Measurements from ENCODE around the gene NRXN3. TPM values are rescaled to one million over a fixed set of nuclear protein-coding genes. Genes with fewer than 3 reads are reported as not detected.

Gene NRXN3
- total RNA-seq, 1 experiment from 2014 or later, result 1.1 TPM

DNA sequence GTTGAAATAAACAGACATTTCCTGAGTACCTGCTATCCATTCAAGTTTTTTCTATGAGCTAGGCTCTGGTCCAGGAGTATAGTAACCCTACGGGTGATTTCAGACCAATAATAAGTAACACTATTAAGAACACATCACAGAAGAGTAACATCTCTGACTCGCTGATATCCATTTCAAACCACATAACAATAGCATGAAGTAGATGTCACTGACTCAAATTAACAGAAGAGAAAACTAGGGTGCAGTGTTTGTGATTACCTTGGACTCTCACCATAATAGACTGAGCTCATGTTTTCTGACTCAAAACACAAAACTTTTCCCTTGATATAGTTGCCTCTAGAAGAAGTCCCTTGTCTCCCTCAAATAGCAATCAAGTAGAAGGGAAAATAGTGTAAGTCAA lies 1618.2 kb downstream of the NRXN3 start:
- Histone ChIP-seq H3K9ac (ENCODE audit: low read length) (no peak overlapping the region), H3K4me2 (ENCODE audit: low read length) (no peak overlapping the region), H4K20me1 (ENCODE audit: low read length) (no peaks in the 10 kb centered on the region), H3K27me3 (ENCODE audit: low read length) (no peaks in the 10 kb centered on the region), H3K27ac (ENCODE audit: low read length) (no peak overlapping the region), H3K4me3 (ENCODE audit: low read length) (no peak overlapping the region), H3K4me1 (ENCODE audit: insufficient read depth, low read length) (no peaks in the 10 kb centered on the region), H3K9me2 (replicated peaks; ENCODE audit: low read length) (no peaks in the 10 kb centered on the region), H3K79me2 (ENCODE audit: low read length) (no peaks in the 10 kb centered on the region), H3K36me3 (ENCODE audit: low read depth, low read length) (no peaks in the 10 kb centered on the region), H2AFZ (ENCODE audit: low read length) (no peak overlapping the region), H3F3A (ENCODE audit: low read length, unreplicated experiment) (no peaks in the 10 kb centered on the region), H3K9me3 (ENCODE audit: low read length) (peaks cover 5% of the 10 kb centered on the region; the same call in 1 of the 2 replicates)
- CTCF ChIA-PET, result no interaction called here
- no peak for DNase-seq
- no peak for ATAC-seq
- no peak for TF ChIP-seq EZH2phosphoT487 (IDR thresholded peaks at IDR 0.05; ENCODE audit: borderline replicate concordance, low read length)
- TF ChIP-seq, protein P1, sequence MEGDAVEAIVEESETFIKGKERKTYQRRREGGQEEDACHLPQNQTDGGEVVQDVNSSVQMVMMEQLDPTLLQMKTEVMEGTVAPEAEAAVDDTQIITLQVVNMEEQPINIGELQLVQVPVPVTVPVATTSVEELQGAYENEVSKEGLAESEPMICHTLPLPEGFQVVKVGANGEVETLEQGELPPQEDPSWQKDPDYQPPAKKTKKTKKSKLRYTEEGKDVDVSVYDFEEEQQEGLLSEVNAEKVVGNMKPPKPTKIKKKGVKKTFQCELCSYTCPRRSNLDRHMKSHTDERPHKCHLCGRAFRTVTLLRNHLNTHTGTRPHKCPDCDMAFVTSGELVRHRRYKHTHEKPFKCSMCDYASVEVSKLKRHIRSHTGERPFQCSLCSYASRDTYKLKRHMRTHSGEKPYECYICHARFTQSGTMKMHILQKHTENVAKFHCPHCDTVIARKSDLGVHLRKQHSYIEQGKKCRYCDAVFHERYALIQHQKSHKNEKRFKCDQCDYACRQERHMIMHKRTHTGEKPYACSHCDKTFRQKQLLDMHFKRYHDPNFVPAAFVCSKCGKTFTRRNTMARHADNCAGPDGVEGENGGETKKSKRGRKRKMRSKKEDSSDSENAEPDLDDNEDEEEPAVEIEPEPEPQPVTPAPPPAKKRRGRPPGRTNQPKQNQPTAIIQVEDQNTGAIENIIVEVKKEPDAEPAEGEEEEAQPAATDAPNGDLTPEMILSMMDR (conservative IDR thresholded peaks at IDR 0.05; ENCODE audit: low read depth, low read length), result no peak
- no peak for TF ChIP-seq EZH2 (IDR thresholded peaks at IDR 0.05; ENCODE audit: low read length, unreplicated experiment)
- POLR2A ChIA-PET (ENCODE audit: unreplicated experiment), result no interaction called here
- BruUV-seq (replicated peaks), result no TSS peak
- intact Hi-C loops (cut with micrococcal nuclease), result no loop called here

GRCh38 chr14:79791055-79791732 lies 1621.0 kb downstream of the NRXN3 start:
- ChIA-PET POLR2A (ENCODE audit: unreplicated experiment) (no interaction called here), CTCF (no interaction called here)

GRCh38 chr14:79802093-79802492 lies 1631.9 kb downstream of the NRXN3 start:
- ChIA-PET CTCF (no interaction called here), POLR2A (ENCODE audit: unreplicated experiment) (no interaction called here)
- H3K4me2 ChIP-seq (ENCODE audit: low read length), result no peak overlapping the region
- no peaks in the 10 kb centered on the region for H4K20me1 ChIP-seq (ENCODE audit: low read length)
- H3K27ac ChIP-seq (ENCODE audit: low read length), result no peak overlapping the region
- no peaks in the 10 kb centered on the region for H3F3A ChIP-seq (ENCODE audit: low read length, unreplicated experiment)
- H3K9me2 ChIP-seq (replicated peaks; ENCODE audit: low read length), result no peaks in the 10 kb centered on the region
- H2AFZ ChIP-seq (ENCODE audit: low read length), result no peak overlapping the region
- H3K79me2 ChIP-seq (ENCODE audit: low read length), result no peaks in the 10 kb centered on the region
- H3K4me1 ChIP-seq (ENCODE audit: insufficient read depth, low read length), result no peaks in the 10 kb centered on the region
- no peaks in the 10 kb centered on the region for H3K9me3 ChIP-seq (ENCODE audit: low read length)
- intact Hi-C loops (cut with micrococcal nuclease), result no loop called here
- no peak for TF ChIP-seq EZH2phosphoT487 (IDR thresholded peaks at IDR 0.05; ENCODE audit: borderline replicate concordance, low read length)
- TF ChIP-seq, protein P1 (conservative IDR thresholded peaks at IDR 0.05; ENCODE audit: low read depth, low read length), result no peak
- TF ChIP-seq EZH2 (IDR thresholded peaks at IDR 0.05; ENCODE audit: low read length, unreplicated experiment), result no peak
- no peaks in the 10 kb centered on the region for H3K27me3 ChIP-seq (ENCODE audit: low read length)
- no peak for ATAC-seq
- H3K36me3 ChIP-seq (ENCODE audit: low read depth, low read length), result no peaks in the 10 kb centered on the region
- no peak for DNase-seq
- BruUV-seq (replicated peaks), result no TSS peak
- H3K9ac ChIP-seq (ENCODE audit: low read length), result no peak overlapping the region
- H3K4me3 ChIP-seq (ENCODE audit: low read length), result no peak overlapping the region

More at GRCh38 chr14:79791055-79791732, 1621.0 kb downstream of the NRXN3 start:
- no peak overlapping the region for H2AFZ ChIP-seq (ENCODE audit: low read length)
- no peaks in the 10 kb centered on the region for H3K36me3 ChIP-seq (ENCODE audit: low read depth, low read length)
- H3K9me2 ChIP-seq (replicated peaks; ENCODE audit: low read length), result no peaks in the 10 kb centered on the region
- intact Hi-C loops (cut with micrococcal nuclease), result no loop called here
- H3K27me3 ChIP-seq (ENCODE audit: low read length), result no peaks in the 10 kb centered on the region
- ATAC-seq, result no peak
- H3K27ac ChIP-seq (ENCODE audit: low read length), result no peak overlapping the region
- no peaks in the 10 kb centered on the region for H3K79me2 ChIP-seq (ENCODE audit: low read length)
- no peak overlapping the region for H3K4me3 ChIP-seq (ENCODE audit: low read length)
- H3K9me3 ChIP-seq (ENCODE audit: low read length), result peaks cover 2% of the 10 kb centered on the region; the same call in 1 of the 2 replicates
- H3K4me1 ChIP-seq (ENCODE audit: insufficient read depth, low read length), result no peaks in the 10 kb centered on the region
- no peak for DNase-seq
- H4K20me1 ChIP-seq (ENCODE audit: low read length), result no peaks in the 10 kb centered on the region
- no TSS peak for BruUV-seq (replicated peaks)
- no peak overlapping the region for H3K4me2 ChIP-seq (ENCODE audit: low read length)
- H3K9ac ChIP-seq (ENCODE audit: low read length), result no peak overlapping the region
- H3F3A ChIP-seq (ENCODE audit: low read length, unreplicated experiment), result no peaks in the 10 kb centered on the region
- TF ChIP-seq EZH2phosphoT487 (IDR thresholded peaks at IDR 0.05; ENCODE audit: borderline replicate concordance, low read length), result no peak
- no peak for TF ChIP-seq EZH2 (IDR thresholded peaks at IDR 0.05; ENCODE audit: low read length, unreplicated experiment)
